HG02798 (cell line): ENCODE results near the gene PPIH.
A peak's percentile ranks its signal among the peaks of the same experiment; 100 is the strongest.
"Not testable (repeated sequence)": the region's sequence is repeated elsewhere in the genome, so short reads cannot be mapped to it uniquely, and the experiment has no call there.

Experiments
- ATAC-seq: cut with Tn5 transposase; IDR thresholded peaks from one replicate; pipeline ENCODE4 v1.9.1; 2021; ENCODE audit warnings: mild to moderate bottlenecking; ENCODE audit not compliant: unreplicated experiment, poor library complexity

Gene PPIH

GRCh38 chr1:42681741-42682483 is 23.7 kb downstream of the PPIH start, which contains the start of gene YBX1:
Gene YBX1, plus strand, starts transcription at chr1:42682418. Its CDS starts 148 bp downstream, at chr1:42682566.
- ATAC-seq, result peak; percentile 91

GRCh38 chr1:42682484-42682738 is 24.2 kb downstream of the PPIH start:
- peak; percentile 19 for ATAC-seq

- ATAC-seq, result peak; percentile 51
Observed at GRCh38 chr1:42682739-42683531, 24.7 kb downstream of the PPIH start.

GRCh38 chr1:42684139-42684538 is 25.9 kb downstream of the PPIH start:
- ATAC-seq, result no peak

- ATAC-seq, result no peak
Observed at GRCh38 chr1:42686418-42686817, 28.2 kb downstream of the PPIH start.

- no peak for ATAC-seq
Observed at GRCh38 chr1:42689912-42690311, 31.7 kb downstream of the PPIH start.

- peak; percentile 34 for ATAC-seq
Observed at GRCh38 chr1:42690477-42691156, 32.4 kb downstream of the PPIH start.

GRCh38 chr1:42691157-42691498 is 32.9 kb downstream of the PPIH start:
- peak; percentile 35 for ATAC-seq

- no peak for ATAC-seq
Observed at GRCh38 chr1:42692461-42692860, 34.2 kb downstream of the PPIH start.

GRCh38 chr1:42692911-42693310 is 34.7 kb downstream of the PPIH start:
- ATAC-seq, result no peak

GRCh38 chr1:42698081-42698813 is 40.0 kb downstream of the PPIH start:
- ATAC-seq, result no peak

- ATAC-seq, result no peak
Observed at GRCh38 chr1:42700006-42700405, 41.8 kb downstream of the PPIH start.

GRCh38 chr1:42703888-42704464 is 45.8 kb downstream of the PPIH start:
- no peak for ATAC-seq

- ATAC-seq, result not testable (repeated sequence)
Observed at GRCh38 chr1:42712808-42713207, 54.6 kb downstream of the PPIH start.

GRCh38 chr1:42713293-42713692 is 55.1 kb downstream of the PPIH start:
- no peak for ATAC-seq

- ATAC-seq, result not testable (repeated sequence)
Observed at GRCh38 chr1:42714441-42714840, 56.2 kb downstream of the PPIH start.

- ATAC-seq, result no peak
Observed at GRCh38 chr1:42720868-42721267, 62.6 kb downstream of the PPIH start.

- no peak for ATAC-seq
Observed at GRCh38 chr1:42721926-42722325, 63.7 kb downstream of the PPIH start.

GRCh38 chr1:42722403-42722802 is 64.2 kb downstream of the PPIH start:
- ATAC-seq, result not testable (repeated sequence)

GRCh38 chr1:42723511-42723910 is 65.3 kb downstream of the PPIH start:
- no peak for ATAC-seq
